Measurements from ENCODE around the gene PRPF6. TPM values are rescaled to one million over a fixed set of nuclear protein-coding genes. Genes with fewer than 3 reads are reported as not detected.
A peak's percentile ranks its signal among the peaks of the same experiment; 100 is the strongest.

The PRPF6 gene
- total and polyA plus RNA-seq, 10 donors: 39.9 to 71.1 (median 60.8) TPM

DNA sequence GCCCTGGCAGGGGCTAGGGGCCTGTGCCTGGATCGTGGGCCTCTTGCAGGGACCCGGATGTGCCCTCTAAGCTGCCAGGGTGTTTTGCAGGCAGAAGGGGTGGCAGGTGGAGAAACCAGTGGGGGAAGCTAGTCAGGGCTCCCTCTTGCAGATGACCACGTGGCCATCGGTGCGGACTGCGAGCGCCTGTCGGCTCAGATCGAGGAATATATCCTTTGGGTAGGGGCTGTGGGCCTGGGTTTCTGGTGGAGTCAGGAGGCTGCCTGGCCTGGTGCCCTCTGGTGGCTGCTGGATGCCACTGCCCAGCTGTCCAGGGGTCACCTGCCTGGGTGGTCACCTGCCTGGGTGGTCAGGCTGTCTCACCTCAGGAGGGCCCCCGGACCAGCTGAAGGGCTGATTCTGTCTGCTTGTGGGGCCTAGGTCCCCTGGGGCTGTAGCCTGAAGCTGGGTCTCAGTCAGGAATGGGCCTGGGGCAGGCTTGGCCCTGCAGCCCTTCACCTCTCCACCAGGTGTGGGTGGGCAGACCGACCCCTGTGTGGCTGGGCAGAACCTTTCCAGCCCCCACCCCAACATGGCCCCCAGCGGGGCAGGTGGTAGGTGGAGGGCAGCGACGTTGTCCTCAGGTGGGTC is 88.8 kb downstream of the PRPF6 start:
- WGBS, 5 donors: 44 to 77% (median 63%) methylated on average over 4 to 14 of the region's 14 CpGs
- no peaks in the 10 kb centered on the region for H3K9me3 ChIP-seq
- peaks cover 18 to 100% (median 81%) of the 10 kb centered on the region in 6 donors for H3K4me1 ChIP-seq
- peak; percentile 85 for DNase-seq
- no peak overlapping the region for H3K4me3 ChIP-seq
- no peak overlapping the region for H3K27ac ChIP-seq
- no peaks in the 10 kb centered on the region for H3K27me3 ChIP-seq (replicated peaks in 1 of 7)
- intact Hi-C loops (cut with DNase I; ENCODE audit: low total_unique reads): no loop called here
- H3K36me3 ChIP-seq: peaks cover 0 to 39% (median 32%) of the 10 kb centered on the region in 6 donors
- TF ChIP-seq CTCF (IDR thresholded peaks at IDR 0.05 in 8 of 11, conservative IDR thresholded peaks at IDR 0.05 in 3 of 11) (peak; percentile 48 to 87 (median 79)), POLR2A (IDR thresholded peaks at IDR 0.05) (no peak), POLR2AphosphoS5 (IDR thresholded peaks at IDR 0.05) (peak; percentile 35 to 77 (median 38))

DNA sequence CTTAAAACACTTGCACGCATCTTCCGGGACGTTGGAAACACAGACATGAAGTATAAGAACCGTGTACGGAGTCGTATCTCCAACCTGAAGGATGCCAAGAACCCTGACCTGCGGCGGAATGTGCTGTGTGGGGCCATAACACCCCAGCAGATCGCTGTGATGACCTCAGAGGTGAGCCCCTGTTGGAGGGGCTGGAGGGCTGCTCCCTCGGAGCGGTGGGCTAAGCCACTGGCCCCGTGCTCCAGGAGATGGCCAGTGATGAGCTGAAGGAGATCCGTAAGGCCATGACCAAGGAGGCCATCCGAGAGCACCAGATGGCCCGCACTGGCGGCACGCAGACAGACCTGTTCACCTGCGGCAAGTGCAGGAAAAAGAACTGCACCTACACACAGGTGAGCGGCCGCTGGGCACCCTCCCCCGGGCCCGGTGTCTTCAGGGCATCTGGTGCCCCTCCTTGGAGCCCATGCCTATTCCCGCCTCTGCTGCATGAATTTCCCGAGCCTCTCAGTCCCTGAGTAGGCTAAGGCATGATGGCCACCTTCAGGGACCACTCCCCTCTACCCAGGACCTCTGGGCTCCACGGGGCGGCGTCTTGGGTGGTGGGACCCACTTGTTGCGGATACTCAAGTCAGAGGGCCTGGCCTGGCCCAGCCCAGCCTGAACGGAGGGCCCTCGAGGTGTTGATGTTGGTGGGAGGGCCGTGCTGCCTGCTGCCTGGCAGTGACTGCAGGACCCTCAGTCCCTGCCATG is 89.5 kb downstream of the PRPF6 start:
- Histone ChIP-seq H3K4me1 (peaks cover 18 to 100% (median 79%) of the 10 kb centered on the region in 6 donors), H3K4me3 (no peak overlapping the region), H3K27me3 (replicated peaks in 1 of 7) (no peaks in the 10 kb centered on the region), H3K9me3 (no peaks in the 10 kb centered on the region), H3K27ac (peak overlapping the region in 2 of 8 donors; percentile 54 to 65), H3K36me3 (peaks cover 0 to 46% (median 39%) of the 10 kb centered on the region in 6 donors)
- intact Hi-C loops (cut with DNase I; ENCODE audit: low total_unique reads): no loop called here
- TF ChIP-seq POLR2A (IDR thresholded peaks at IDR 0.05) (no peak), POLR2AphosphoS5 (IDR thresholded peaks at IDR 0.05) (peak; percentile 41 to 79 (median 55)), CTCF (IDR thresholded peaks at IDR 0.05 in 8 of 11, conservative IDR thresholded peaks at IDR 0.05 in 3 of 11) (no peak)
- WGBS, 5 donors: 89 to 96% (median 93%) methylated on average over 26 to 31 of the region's 31 CpGs
- no peak for DNase-seq

DNA sequence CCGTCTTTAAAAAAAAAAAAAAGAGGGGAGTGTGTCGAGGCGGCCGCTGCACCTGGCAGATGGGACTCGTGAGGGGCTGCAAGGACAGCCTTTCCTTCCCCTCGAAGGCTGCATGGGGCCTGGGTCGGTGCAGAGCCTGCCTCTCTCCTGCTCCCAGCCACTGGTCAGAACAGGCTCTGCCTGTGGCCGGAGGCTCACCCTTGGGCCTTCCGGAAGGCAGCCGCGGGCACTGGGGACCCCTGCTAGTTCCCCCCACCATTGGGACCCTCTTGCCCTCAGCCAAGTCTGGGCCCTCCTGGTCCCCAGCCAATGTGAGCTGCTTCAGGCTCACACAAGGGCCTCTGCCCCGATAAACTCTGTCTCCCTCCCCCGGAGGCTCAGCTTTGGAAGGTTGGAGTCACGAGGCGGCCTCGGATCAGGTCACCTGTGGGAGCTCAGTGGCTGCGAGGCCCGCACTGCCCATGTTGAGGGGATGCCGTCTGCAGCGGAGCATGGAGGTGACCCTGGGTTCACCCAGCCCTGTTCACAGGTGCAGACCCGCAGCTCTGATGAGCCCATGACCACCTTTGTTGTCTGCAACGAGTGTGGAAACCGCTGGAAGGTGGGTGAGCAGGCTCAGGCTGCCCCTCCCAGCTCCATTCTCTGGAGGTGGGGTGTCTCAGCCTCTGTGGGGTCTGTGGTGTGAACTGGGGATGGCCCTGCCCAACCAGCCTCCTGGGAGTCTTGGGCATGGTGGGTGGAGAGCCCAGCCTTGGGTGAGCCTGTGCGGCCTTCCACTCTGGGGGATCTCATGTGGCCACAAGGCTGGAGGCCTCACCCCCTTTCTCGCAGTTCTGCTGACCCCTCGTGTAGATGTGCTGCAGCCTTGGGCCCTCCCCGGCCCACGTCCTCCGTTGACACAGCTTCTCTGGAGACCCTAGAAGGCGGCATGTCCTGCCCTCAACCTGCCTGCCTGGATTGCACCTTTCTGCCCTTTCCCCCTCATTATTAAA is 90.7 kb downstream of the PRPF6 start:
- peaks cover 11 to 100% (median 78%) of the 10 kb centered on the region in 6 donors for H3K4me1 ChIP-seq
- TF ChIP-seq POLR2A (IDR thresholded peaks at IDR 0.05) (no peak), CTCF (IDR thresholded peaks at IDR 0.05 in 8 of 11, conservative IDR thresholded peaks at IDR 0.05 in 3 of 11) (no peak), POLR2AphosphoS5 (IDR thresholded peaks at IDR 0.05) (peak; percentile 75 to 91 (median 80))
- DNase-seq: no peak
- H3K27me3 ChIP-seq (replicated peaks in 1 of 7): no peaks in the 10 kb centered on the region
- intact Hi-C loops (cut with DNase I; ENCODE audit: low total_unique reads): no loop called here
- H3K27ac ChIP-seq: peak overlapping the region in 5 of 8 donors; percentile 23 to 65 (median 54)
- H3K36me3 ChIP-seq: peaks cover 0 to 58% (median 48%) of the 10 kb centered on the region in 6 donors
- no peak overlapping the region for H3K4me3 ChIP-seq
- H3K9me3 ChIP-seq: no peaks in the 10 kb centered on the region
- 76 to 84% (median 79%) methylated on average over 29 to 30 of the region's 30 CpGs for WGBS, 5 donors

All from spleen (tissue), 11 donors.